GM21360 (cell line): ENCODE data around the gene TES.
"Not testable (repeated sequence)": the region's sequence is repeated elsewhere in the genome, so short reads cannot be mapped to it uniquely, and the experiment has no call there.

Source experiments
- ATAC-seq: cut with Tn5 transposase; IDR thresholded peaks from one replicate; pipeline ENCODE4 v1.9.1; 2021; ENCODE audit warnings: mild to moderate bottlenecking, moderate library complexity; ENCODE audit not compliant: unreplicated experiment

Gene TES, protein sequence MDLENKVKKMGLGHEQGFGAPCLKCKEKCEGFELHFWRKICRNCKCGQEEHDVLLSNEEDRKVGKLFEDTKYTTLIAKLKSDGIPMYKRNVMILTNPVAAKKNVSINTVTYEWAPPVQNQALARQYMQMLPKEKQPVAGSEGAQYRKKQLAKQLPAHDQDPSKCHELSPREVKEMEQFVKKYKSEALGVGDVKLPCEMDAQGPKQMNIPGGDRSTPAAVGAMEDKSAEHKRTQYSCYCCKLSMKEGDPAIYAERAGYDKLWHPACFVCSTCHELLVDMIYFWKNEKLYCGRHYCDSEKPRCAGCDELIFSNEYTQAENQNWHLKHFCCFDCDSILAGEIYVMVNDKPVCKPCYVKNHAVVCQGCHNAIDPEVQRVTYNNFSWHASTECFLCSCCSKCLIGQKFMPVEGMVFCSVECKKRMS

DNA sequence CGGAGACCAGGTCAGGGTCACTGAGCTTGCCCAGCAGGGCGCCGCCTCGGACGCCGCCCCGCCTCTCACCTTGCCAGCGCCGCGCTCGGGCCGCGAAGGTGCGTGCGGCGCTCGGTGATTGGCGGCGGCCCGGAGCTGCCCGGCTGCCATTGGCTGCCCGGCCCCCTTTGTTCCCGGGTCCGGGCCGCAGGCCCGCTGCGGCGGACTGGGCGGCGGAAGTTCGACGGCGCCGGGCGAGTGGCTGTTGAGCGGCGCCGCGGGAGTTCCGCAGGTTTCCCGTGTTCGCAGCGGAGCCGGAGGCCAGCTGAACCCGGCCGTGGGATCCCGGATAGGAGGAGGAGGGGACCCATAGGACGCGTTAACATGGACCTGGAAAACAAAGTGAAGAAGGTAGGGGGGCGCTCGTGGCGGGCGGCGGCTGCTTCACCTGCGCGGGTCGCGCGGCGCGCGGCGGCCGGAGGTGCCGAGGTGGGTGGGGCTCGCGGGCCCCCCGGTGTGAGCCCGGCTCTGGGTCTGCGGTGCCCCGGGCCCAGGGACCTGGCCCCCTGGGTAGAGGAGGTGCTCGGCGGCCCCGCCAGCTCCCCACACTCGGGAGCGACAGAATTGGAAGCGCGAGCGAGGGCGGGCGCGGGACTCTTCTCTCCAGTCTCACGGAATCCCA lies at the start of gene TES:
TES (plus strand) TSS at position 195 of the 661 bp plus-strand sequence; CDS start at position 364, 169 bp downstream.
- ATAC-seq = peak; percentile 80

- ATAC-seq = no peak
Observed at GRCh38 chr7:116161728-116162127, 48.6 kb upstream of the TES start.

- ATAC-seq = peak; percentile 34
Observed at GRCh38 chr7:116162254-116162653, 48.1 kb upstream of the TES start.

- no peak for ATAC-seq
Observed at GRCh38 chr7:116162992-116163391, 47.3 kb upstream of the TES start.

DNA sequence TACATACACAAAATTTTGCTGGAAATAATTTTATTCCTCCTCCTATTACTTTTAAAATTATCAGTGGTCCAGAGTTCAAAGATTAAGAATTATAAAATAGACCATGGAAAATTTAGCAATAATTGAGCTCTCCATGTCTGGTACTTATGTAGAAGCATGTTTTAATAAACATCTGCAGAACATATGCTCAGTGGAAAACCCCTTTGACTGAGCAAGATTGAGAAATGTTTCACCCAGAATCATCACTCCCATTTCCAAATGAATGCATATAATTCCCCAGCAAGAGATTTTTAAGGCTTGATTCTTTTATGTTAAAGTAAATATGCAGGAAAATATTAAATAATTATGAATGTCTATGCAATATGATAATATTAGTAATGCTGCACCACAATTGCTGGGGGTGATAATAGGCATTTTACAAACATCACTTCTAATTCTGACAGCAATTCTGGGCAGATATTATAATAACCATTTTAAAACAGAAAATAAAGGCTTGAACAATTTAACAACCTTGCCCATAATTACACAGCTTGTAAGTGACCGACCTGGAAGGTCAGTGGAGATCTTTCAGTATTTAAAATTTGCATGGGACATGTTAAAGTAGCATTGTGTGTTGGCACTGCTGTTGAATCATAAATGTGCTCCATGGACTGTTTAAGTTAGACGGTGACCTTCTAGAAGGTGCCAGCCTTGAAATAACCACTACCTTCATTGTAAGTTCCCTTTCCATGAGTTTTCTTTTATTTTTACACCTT lies 45.6 kb upstream of the TES start:
- ATAC-seq = no peak

DNA sequence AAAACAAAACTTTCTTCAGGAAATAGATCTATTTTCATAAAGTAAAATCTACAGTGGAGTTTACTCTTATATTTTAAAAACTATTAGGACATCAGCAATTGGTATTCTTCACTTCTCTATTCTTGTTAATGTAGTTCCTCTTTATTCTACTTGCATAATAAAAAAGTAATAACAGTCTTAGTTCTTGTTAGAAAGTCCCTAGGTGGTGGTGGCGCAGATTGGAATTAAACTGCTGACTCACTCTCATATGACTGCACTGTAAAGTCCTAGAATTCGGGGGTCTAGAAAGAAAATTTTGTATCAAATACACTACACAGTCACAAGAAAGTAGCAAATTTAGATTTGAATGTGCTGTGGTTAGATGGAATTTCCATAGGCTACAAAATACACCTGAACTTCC lies 44.6 kb upstream of the TES start:
- ATAC-seq = peak; percentile 75

DNA sequence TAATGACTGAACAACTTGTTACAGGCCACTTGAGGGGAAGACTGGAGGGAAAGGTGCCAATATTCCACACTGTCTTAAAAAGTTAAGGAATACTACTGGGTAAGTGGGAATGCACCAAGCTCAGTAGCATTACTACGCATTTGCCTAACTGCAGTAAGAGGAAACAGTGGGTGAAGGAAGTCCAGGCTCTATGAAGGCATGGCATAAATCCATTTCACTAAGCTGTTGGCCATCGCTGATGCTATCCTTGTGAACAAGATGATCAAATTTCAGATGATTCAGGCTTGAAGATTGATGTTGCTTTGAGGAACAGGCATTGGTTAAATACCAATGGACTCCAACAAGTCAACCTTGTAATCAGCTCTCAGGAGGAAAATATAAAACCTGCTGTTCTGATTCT lies 44.2 kb upstream of the TES start:
- ATAC-seq = no peak

DNA sequence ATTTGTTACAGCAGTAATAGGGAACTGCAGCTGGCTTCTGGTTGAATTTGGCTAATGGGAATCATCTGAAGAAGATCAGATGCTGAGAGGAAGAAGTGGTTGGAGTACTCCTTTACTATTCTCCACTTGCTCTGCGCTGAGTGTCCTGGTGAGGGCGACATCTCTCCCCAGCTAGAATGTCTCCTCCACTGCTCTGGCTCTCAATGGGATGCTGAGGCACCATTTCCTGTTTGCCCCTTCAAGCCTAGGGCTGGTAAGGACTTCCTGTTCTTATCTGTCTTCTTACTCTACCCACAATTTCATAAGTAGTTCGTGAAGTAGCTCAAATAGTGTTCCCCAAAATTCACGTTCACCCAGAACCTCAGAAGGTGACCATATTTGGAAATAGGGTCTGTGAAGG lies 43.2 kb upstream of the TES start:
- ATAC-seq = no peak

GRCh38 chr7:116169060-116169459 lies 41.3 kb upstream of the TES start:
- ATAC-seq = no peak

DNA sequence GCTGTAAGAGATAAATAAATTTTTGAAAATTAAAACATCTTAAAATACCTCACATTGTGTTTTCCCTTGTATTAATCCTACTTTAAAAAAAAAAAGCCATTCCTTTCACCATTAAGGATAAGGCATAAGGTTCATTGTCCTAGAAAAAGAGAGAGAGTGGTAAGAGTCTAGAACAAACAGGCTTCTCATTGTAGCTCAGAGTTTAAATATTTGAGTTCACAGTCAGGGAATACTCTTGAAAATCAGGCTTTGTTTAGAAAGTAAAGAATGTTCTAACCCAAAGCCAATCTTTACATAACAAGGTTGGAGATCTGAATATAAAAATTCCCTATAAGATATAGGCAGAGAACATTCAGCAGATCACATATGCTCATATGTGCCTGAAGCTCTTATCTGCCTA lies 40.2 kb upstream of the TES start:
- ATAC-seq = no peak

GRCh38 chr7:116171094-116171493 lies 39.2 kb upstream of the TES start:
- ATAC-seq = no peak

DNA sequence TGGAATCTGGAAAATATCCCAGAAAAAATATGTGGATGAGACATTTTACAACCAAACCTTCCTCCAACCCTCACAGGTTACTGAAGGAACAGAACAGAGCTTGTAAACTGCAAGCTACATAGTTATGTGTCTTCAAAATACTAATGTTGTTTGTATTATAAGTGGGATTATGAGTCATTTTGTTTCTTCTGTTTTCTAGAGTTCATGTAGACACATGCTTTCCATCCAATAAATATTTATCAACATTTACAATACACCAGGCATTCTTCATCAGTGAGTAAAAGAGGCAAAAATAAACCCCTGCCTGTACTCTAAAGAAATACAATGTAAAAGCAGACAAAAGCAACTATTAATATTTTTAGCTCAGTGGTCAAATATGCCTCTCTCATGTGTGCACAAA lies 38.0 kb upstream of the TES start:
- ATAC-seq = no peak

GRCh38 chr7:116173051-116174028 lies 37.0 kb upstream of the TES start:
- no peak for ATAC-seq

DNA sequence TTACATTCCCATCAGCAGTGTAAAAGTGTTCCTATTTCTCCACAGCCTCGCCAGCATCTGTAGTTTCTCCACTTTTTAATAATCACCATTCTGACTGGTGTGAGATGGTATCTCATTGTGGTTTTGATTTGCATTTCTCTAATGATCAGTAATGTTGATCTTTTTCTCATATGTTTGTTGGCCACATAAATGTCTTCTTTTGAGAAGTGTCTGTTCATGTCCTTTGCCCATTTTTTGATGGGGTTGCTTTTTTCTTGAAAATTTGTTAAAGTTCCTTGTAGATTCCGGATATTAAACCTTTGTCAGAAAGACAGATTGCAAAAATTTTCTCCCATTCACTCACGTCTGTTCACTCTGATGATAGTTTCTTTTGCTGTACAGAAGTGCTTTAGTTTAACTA lies 35.2 kb upstream of the TES start:
- ATAC-seq = not testable (repeated sequence)

GRCh38 chr7:116176226-116176625 lies 34.1 kb upstream of the TES start:
- ATAC-seq = no peak

GRCh38 chr7:116177009-116177408 lies 33.3 kb upstream of the TES start:
- ATAC-seq = no peak

- ATAC-seq = peak; percentile 82
Observed at GRCh38 chr7:116180302-116180701, 30.0 kb upstream of the TES start.

GRCh38 chr7:116182023-116182422 lies 28.3 kb upstream of the TES start:
- ATAC-seq = no peak

DNA sequence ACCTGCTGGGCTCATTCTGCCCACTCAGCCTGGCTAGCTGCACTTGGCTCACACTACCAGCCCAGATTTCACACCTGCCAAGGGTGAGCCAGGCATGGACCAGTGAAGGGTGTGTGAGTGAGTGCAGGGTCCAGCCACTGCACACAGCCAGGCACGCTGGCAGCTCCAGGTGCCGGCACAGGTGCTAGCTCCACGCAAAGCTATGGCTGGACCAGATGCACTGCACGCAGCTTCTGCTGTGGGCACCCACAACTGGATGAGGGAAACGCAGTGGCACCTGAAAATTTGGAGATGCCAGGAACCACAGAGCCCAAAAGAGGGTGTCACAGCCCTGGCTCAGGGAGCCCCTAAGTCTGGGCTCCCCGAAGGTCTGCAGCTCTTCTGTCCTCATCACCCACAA lies 24.9 kb upstream of the TES start:
- no peak for ATAC-seq

DNA sequence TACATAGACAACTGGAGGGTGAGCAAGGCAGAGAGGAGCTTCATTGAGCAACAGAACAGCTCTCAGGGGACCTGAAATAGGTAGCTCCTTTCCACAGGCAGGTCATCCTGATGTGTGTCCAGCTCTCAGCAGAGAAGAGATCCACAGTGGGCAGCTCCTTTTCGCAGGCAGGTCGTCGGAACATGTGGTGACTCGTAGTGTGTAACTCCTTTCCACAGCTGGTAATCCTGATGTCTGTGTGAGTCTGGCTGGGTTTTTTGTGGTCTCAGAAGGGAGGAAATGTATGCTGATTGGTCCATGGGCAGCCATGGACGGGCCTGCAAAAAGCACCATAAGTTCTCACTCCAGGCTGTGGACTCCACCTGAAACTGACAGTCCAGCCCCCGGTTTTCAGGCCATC lies 24.4 kb upstream of the TES start:
- no peak for ATAC-seq

- ATAC-seq = no peak
Observed at GRCh38 chr7:116187400-116187799, 22.9 kb upstream of the TES start.
